Activated B cell treated with CpG ODN at 0.5 μM for 24 hours (primary cell): Measurements from ENCODE around the gene KIAA0232. TPM values are rescaled to one million over a fixed set of nuclear protein-coding genes. Genes with fewer than 3 reads are reported as not detected.
"Not testable (repeated sequence)": the region's sequence is repeated elsewhere in the genome, so short reads cannot be mapped to it uniquely, and the experiment has no call there.

Experiments
- ATAC-seq: fragments of 200-7000 bp; cut with Tn5 transposase; one replicate; pipeline ENCODE4 v1.10.0; 2021; ENCODE audit warnings: low read depth, mild to moderate bottlenecking, moderate library complexity
- CTCF ChIA-PET: fragments of 350-600 bp; sonication (Branson Sonifier 250); formaldehyde crosslinking; loops from one replicate; lab custom pipeline; 2021; ENCODE audit warnings: antibody characterized with exemption; lab: Charles Lee
- POLR2A ChIA-PET: fragments of 350-600 bp; sonication (Branson Sonifier 250); formaldehyde crosslinking; loops from one replicate; lab custom pipeline; 2021; ENCODE audit warnings: antibody characterized with exemption; lab: Charles Lee
- DNase-seq: peaks from one replicate; pipeline ENCODE4 v3.0.0; 2022
- H3K27ac Mint-ChIP-seq: one replicate; pipeline ENCODE4 v1.8.0; 2020; ENCODE audit warnings: mixed read lengths
- H3K27me3 Mint-ChIP-seq: one replicate; pipeline ENCODE4 v1.8.0; 2021; ENCODE audit warnings: mixed read lengths
- H3K36me3 Mint-ChIP-seq: one replicate; pipeline ENCODE4 v1.8.0; 2021; ENCODE audit warnings: low read depth, mixed read lengths
- H3K4me1 Mint-ChIP-seq: one replicate; pipeline ENCODE4 v1.8.0; 2021; ENCODE audit warnings: mixed read lengths
- H3K4me3 Mint-ChIP-seq: one replicate; pipeline ENCODE4 v1.8.0; 2020; ENCODE audit warnings: mild to moderate bottlenecking, mixed read lengths
- H3K9me3 Mint-ChIP-seq: one replicate; pipeline ENCODE4 v1.8.0; 2020; ENCODE audit warnings: mixed read lengths
- intact Hi-C: fragments of 100-400 bp; cut with micrococcal nuclease; formaldehyde crosslinking; loops from one replicate; pipeline ENCODE4 v1.15.1; 2024
- total RNA-seq: library from RNA; stranded (reverse); gene quantifications from 2 replicates; pipeline ENCODE4 v1.2.3, GENCODE V29; 2022
- TF ChIP-seq, protein P1 (sequence below): fragments of 200-600 bp; IDR thresholded peaks from one replicate; pipeline ENCODE4 v1.8.0; 2022; ENCODE audit warnings: antibody characterized with exemption, mild to moderate bottlenecking

KIAA0232 gene
- total RNA-seq, 1 donor from 2014 or later: 15.5 TPM

- peaks cover 17% of the 10 kb centered on the region for H3K4me1 Mint-ChIP-seq
- no peak overlapping the region for H3K4me3 Mint-ChIP-seq
Measured at GRCh38 chr4:6889101-6889735, 106.7 kb downstream of the KIAA0232 start.

DNA sequence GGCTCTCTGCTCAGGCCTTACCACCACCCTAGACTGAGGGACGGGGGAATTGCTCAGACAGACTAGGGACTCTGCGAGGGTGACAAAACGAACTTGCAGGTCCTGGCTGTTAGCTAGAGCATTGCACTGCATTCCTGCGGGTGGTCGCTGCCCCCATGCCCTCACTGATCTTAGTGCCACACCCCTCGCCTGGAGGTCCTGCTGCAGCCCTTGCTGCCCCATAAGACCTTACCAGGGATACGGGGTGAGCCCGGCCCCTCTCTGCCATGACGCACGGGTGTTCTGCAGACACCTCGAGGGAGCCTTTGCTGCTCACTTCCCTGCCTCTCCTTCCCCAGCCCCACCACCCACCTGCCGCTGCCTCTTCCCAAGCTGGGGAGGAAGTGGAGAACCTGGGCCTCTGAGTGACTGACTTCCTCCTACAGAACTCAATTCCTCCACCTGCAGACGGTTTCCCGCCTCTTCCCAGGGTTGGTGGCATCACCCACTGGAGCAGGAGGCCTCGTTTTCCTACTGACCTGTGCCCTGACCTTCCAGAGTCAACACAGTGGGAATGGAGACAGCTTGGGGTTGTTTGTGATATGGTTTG lies 107.3 kb downstream of the KIAA0232 start:
- DNase-seq (no peak), ATAC-seq (no peak)
- H3K27ac Mint-ChIP-seq: no peak overlapping the region
- intact Hi-C loops: loop anchor here (5.0 kb wide), 1 partner anchor 182 kb away; no protein-coding TSS in a partner anchor
- H3K9me3 Mint-ChIP-seq: peaks cover 6% of the 10 kb centered on the region
- H3K4me3 Mint-ChIP-seq: no peak overlapping the region
- ChIA-PET CTCF (no interaction called here), POLR2A (no interaction called here)
- H3K27me3 Mint-ChIP-seq: no peaks in the 10 kb centered on the region
- H3K36me3 Mint-ChIP-seq: no peaks in the 10 kb centered on the region
- peaks cover 17% of the 10 kb centered on the region for H3K4me1 Mint-ChIP-seq
- TF ChIP-seq, protein P1, sequence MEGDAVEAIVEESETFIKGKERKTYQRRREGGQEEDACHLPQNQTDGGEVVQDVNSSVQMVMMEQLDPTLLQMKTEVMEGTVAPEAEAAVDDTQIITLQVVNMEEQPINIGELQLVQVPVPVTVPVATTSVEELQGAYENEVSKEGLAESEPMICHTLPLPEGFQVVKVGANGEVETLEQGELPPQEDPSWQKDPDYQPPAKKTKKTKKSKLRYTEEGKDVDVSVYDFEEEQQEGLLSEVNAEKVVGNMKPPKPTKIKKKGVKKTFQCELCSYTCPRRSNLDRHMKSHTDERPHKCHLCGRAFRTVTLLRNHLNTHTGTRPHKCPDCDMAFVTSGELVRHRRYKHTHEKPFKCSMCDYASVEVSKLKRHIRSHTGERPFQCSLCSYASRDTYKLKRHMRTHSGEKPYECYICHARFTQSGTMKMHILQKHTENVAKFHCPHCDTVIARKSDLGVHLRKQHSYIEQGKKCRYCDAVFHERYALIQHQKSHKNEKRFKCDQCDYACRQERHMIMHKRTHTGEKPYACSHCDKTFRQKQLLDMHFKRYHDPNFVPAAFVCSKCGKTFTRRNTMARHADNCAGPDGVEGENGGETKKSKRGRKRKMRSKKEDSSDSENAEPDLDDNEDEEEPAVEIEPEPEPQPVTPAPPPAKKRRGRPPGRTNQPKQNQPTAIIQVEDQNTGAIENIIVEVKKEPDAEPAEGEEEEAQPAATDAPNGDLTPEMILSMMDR: no peak

More at GRCh38 chr4:6889101-6889735, 106.7 kb downstream of the KIAA0232 start:
- TF ChIP-seq, protein P1: no peak
- POLR2A ChIA-PET: no interaction called here
- peaks cover 6% of the 10 kb centered on the region for H3K9me3 Mint-ChIP-seq
- ATAC-seq (no peak), DNase-seq (no peak)
- intact Hi-C loops: loop anchor here (5.0 kb wide), 1 partner anchor 183 kb away; no protein-coding TSS in a partner anchor
- no peaks in the 10 kb centered on the region for H3K36me3 Mint-ChIP-seq
- CTCF ChIA-PET: no interaction called here
- no peaks in the 10 kb centered on the region for H3K27me3 Mint-ChIP-seq
- H3K27ac Mint-ChIP-seq: no peak overlapping the region

GRCh38 chr4:6890358-6890757 lies 107.8 kb downstream of the KIAA0232 start:
- H3K27ac Mint-ChIP-seq: no peak overlapping the region
- H3K27me3 Mint-ChIP-seq: no peaks in the 10 kb centered on the region
- peaks cover 17% of the 10 kb centered on the region for H3K4me1 Mint-ChIP-seq
- TF ChIP-seq, protein P1: no peak
- DNase-seq (no peak), ATAC-seq (no peak)
- no peak overlapping the region for H3K4me3 Mint-ChIP-seq
- no peaks in the 10 kb centered on the region for H3K36me3 Mint-ChIP-seq
- POLR2A ChIA-PET: no interaction called here
- CTCF ChIA-PET: no interaction called here
- intact Hi-C loops: no loop called here
- H3K9me3 Mint-ChIP-seq: peaks cover 6% of the 10 kb centered on the region

DNA sequence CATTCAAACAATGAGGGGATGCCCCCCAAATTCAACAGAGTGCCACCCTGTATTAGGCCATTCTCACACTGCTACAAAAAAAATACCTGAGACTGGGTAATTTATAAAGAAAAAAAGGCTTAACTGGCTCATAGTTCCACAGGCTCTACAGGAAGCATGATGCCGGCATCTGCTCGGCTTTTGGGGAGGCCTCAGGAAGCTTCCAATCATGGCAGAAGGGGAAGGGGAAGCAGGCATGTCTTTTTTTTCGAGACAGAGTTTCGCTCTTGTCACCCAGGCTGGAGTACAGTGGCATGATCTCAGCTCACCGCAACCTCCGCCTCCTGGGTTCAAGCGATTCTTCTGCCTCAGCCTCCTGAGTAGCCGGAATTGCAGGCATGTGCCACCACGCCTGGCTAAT lies 108.4 kb downstream of the KIAA0232 start:
- CTCF ChIA-PET, H3K9me3 Mint-ChIP-seq, H3K4me3 Mint-ChIP-seq, intact Hi-C loops, H3K36me3 Mint-ChIP-seq, H3K27ac Mint-ChIP-seq, POLR2A ChIA-PET, DNase-seq, H3K27me3 Mint-ChIP-seq, ATAC-seq: not testable (repeated sequence)
- peaks cover 17% of the 10 kb centered on the region for H3K4me1 Mint-ChIP-seq

DNA sequence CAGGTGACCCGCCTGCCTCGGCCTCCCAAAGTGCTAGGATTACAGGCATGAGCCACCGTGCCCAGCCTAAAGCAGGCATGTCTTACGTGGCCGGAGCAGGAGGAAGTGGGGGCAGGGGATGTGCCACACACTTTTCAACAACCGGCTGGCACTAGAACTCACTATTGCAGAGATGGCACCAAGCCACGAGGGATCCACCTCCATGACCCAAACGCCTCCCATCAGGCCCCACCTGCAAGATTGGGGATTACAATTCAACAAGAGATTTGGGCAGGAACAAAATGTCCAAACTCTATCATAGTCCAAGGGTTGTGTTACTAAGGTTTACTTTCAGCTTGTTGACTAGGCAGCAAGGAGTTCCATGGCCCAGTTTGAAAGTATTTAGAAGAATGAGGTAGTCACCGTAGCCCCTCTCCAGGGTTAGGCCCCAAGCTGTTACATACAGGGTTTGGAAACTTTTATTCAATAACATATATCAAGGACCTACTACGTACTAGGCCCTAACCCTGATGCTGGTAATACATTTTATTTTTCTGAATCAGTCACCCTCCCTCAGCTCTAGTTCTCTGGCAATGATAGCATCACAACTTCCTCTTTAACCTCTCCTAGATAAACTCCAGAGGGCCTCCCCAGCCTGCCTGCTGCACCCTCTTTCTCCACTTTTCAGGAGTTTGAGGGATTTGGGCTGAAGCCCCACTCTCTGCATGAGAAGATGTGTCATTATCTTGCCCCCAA lies 109.1 kb downstream of the KIAA0232 start:
- ATAC-seq (no peak), DNase-seq (no peak)
- Mint-ChIP-seq H3K4me1 (peaks cover 17% of the 10 kb centered on the region), H3K27me3 (no peaks in the 10 kb centered on the region), H3K4me3 (no peak overlapping the region), H3K27ac (no peak overlapping the region), H3K36me3 (no peaks in the 10 kb centered on the region), H3K9me3 (peaks cover 6% of the 10 kb centered on the region)
- CTCF ChIA-PET: no interaction called here
- POLR2A ChIA-PET: no interaction called here
- intact Hi-C loops: no loop called here
- TF ChIP-seq, protein P1: no peak
